Activated naive CD4-positive, alpha-beta T cell treated with anti-CD3 and anti-CD28 coated beads for 36 hours (primary cell): ENCODE data around the gene TNIP1. TPM values are rescaled to one million over a fixed set of nuclear protein-coding genes. Genes with fewer than 3 reads are reported as not detected.
A peak's percentile ranks its signal among the peaks of the same experiment; 100 is the strongest.

Experiments
- CTCF ChIA-PET: fragments of 350-600 bp; sonication (Branson Sonifier 250); formaldehyde crosslinking; loops from one replicate; lab custom pipeline; 2021; ENCODE audit warnings: antibody characterized with exemption; lab: Charles Lee
- DNase-seq: peaks from one replicate; pipeline ENCODE4 v3.0.0-alpha.2; 2020
- H3K27ac Mint-ChIP-seq: one replicate; pipeline ENCODE4 v1.8.0; 2021; ENCODE audit warnings: mild to moderate bottlenecking, mixed read lengths
- H3K27me3 Mint-ChIP-seq: one replicate; pipeline ENCODE4 v1.8.0; 2021; ENCODE audit warnings: low read depth, mixed read lengths
- H3K36me3 Mint-ChIP-seq: one replicate; pipeline ENCODE4 v1.8.0; 2021; ENCODE audit warnings: low read depth, mixed read lengths
- H3K4me1 Mint-ChIP-seq: one replicate; pipeline ENCODE4 v1.8.0; 2021; ENCODE audit warnings: low read depth, mixed read lengths
- H3K4me3 Mint-ChIP-seq: one replicate; pipeline ENCODE4 v1.8.0; 2021; ENCODE audit warnings: mild to moderate bottlenecking, moderate library complexity, mixed read lengths
- H3K9me3 Mint-ChIP-seq: one replicate; pipeline ENCODE4 v1.8.0; 2021; ENCODE audit warnings: mixed read lengths
- intact Hi-C: fragments of 100-400 bp; cut with micrococcal nuclease; formaldehyde crosslinking; loops from one replicate; pipeline ENCODE4 v1.15.1; 2023
- total RNA-seq, 2 experiments: library from RNA; stranded (reverse); gene quantifications; one replicate each; pipeline ENCODE4 v1.2.3, GENCODE V29; 2021

Gene TNIP1
- total RNA-seq, 2 experiments from 2014 or later: 238 to 263 TPM

DNA sequence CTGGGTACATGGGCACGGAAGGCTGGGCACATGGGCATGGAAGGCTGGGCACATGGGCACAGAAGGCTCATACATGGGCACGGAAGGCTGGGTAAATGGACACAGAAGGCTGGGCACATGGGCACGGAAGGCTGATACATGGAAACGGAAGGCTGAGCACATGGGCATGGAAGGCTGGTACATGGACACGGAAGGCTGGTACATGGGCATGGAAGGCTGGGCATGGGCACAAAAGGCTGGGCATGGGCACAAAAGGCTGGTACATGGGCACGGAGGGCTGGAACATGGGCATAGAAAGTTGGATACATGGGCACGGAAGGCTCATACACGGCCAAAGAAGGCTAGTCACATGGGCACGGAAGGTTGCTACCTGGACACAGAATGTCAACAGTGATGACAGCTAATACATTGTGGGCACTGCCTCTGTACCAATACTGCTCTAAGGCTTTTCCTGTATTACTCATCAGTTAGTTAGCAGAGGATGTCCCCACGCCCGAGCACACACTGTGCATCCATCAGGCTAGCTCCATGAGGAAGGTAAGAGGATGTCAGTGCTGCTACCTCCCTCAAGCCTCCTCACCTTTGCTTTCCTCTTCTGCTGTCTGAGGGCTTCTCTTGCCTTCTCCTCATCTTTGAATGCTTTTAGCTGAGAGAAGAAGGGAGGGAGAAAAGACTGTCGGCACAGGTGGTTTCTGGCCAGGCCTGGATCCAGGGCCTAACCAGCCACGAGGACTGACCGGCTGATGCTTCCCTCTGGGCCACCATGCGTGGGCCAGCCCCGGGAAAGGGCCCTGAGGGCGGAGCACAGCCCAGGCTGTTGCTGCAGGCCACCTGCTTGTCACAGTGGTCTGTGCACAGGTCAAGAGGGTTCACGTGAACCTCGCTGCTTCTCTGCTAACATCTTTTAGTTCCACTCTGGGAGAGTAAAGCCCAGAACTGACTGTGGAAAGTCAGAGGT, 46.1 kb downstream of the TNIP1 start:
- CTCF ChIA-PET: interaction anchor here (1.2 to 1.3 kb wide), 2 partner anchors 81 to 91 kb away, joined by 3 to 4 read pairs; no protein-coding TSS in a partner anchor
- Mint-ChIP-seq H3K27ac (no peak overlapping the region), H3K9me3 (no peaks in the 10 kb centered on the region), H3K36me3 (peaks cover 62% of the 10 kb centered on the region), H3K4me1 (peaks cover 10% of the 10 kb centered on the region), H3K27me3 (no peaks in the 10 kb centered on the region), H3K4me3 (no peak overlapping the region)
- intact Hi-C loops: no loop called here
- no peak for DNase-seq

DNA sequence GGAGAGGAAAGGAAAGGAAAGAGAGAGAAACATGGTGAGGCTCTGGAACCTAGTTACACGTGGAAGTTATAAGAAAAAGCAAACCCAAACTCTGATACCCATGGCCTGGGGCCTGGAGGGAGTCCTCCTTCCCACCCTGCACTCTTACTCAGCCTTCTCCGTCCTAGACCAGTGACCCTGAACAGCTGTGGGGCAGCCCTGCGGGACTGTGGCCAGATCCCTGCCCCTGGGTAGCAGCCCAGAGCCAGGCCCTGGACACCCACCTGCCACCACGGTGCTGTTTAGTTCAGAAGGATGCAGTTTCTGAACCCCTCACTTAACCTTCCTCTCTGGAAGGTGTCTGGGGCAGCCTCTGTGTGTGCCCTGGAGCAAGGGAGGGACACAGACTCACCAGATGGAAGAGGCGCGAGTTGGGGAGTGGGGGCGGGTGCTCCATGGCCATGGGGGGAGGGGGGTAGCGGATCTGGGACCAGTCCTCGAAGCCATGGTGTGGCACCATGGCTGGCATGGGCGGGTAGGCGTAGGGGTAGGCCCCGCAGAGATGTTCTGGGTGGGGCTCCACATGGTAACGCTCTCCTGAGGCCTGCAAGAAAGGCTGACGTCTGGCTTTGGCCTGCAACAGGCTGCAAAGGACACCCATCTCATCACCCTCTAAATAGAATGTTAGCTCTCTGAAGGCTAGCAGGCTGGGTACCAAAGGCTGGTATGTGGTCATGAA, 47.5 kb downstream of the TNIP1 start:
- Mint-ChIP-seq H3K36me3 (peaks cover 65% of the 10 kb centered on the region), H3K9me3 (no peaks in the 10 kb centered on the region), H3K4me1 (no peaks in the 10 kb centered on the region), H3K27ac (no peak overlapping the region), H3K4me3 (no peak overlapping the region), H3K27me3 (no peaks in the 10 kb centered on the region)
- no peak for DNase-seq
- CTCF ChIA-PET: interaction anchor here (1.2 to 1.3 kb wide), 2 partner anchors 82 to 93 kb away, joined by 3 to 4 read pairs; no protein-coding TSS in a partner anchor
- intact Hi-C loops: no loop called here

DNA sequence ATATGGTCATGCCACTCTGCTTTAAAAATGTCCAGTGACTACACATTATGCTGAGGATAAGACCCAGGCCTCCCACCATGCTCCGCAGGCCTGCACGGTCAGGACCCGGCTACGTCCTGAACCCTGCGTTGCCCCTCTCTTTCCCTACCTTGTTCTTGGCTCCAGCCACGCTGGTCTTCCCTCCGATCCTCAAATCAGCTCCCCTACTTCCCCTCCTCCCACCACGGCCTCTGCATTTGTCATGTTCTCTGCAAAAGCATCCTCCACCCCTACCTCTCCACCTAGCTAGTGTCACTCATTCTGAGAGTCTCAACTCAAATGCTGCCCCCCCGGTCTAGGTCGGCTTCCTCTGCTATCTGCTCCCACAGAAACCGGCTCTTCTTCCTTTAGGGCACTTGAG, 49.3 kb downstream of the TNIP1 start:
- Mint-ChIP-seq H3K27ac (no peak overlapping the region), H3K4me3 (no peak overlapping the region), H3K36me3 (peaks cover 59% of the 10 kb centered on the region), H3K4me1 (no peaks in the 10 kb centered on the region), H3K9me3 (no peaks in the 10 kb centered on the region), H3K27me3 (no peaks in the 10 kb centered on the region)
- intact Hi-C loops: no loop called here
- DNase-seq: no peak
- CTCF ChIA-PET: interaction anchor here (1.9 kb wide), 1 partner anchor 30 kb away, joined by 4 read pairs; no protein-coding TSS in a partner anchor

DNA sequence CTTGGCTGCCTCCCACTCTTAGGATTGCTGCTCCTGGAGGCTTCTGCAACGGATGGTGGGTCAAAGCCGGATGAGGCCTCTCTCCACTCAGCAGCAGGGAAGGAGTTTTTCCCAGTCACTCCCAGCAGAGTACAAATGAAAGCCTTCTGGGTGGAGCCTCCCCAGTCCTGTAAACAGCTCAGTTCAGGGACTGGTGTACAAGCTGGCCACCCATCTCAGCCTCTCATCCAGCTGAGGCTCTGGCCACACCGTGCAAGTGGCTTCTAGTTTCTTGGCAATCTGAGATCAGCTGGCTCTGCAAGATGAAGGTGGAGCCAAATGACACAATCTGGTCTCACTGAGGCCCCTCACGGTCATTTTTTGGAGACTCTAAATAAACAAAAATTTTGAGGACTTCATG, 50.5 kb downstream of the TNIP1 start:
- no peak overlapping the region for H3K4me3 Mint-ChIP-seq
- intact Hi-C loops: no loop called here
- no peaks in the 10 kb centered on the region for H3K9me3 Mint-ChIP-seq
- no peaks in the 10 kb centered on the region for H3K4me1 Mint-ChIP-seq
- CTCF ChIA-PET: interaction anchor here (0.9 to 1.9 kb wide), 2 partner anchors 9 to 28 kb away, joined by 3 to 4 read pairs; partner anchors contain the start of gene GPX3
- DNase-seq: no peak
- H3K27me3 Mint-ChIP-seq: no peaks in the 10 kb centered on the region
- peaks cover 51% of the 10 kb centered on the region for H3K36me3 Mint-ChIP-seq
- no peak overlapping the region for H3K27ac Mint-ChIP-seq

DNA sequence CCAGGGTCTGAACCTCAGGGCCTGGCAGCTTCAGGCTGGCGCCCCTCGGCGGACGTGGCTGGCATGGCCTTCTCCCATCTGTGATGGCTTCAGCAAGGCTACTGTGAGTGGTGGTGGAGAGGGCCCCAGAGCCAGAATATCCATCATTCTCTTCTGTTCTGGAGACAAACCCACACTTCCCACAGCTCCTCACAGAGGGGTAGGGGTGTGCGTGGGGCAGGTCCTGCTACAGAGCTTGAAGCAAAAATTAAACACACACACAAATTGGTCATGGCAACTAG, 50.8 kb downstream of the TNIP1 start:
- H3K36me3 Mint-ChIP-seq: peaks cover 51% of the 10 kb centered on the region
- CTCF ChIA-PET: interaction anchor here (0.9 to 1.9 kb wide), 2 partner anchors 9 to 28 kb away, joined by 3 to 4 read pairs; partner anchors contain the start of gene GPX3
- intact Hi-C loops: no loop called here

DNA sequence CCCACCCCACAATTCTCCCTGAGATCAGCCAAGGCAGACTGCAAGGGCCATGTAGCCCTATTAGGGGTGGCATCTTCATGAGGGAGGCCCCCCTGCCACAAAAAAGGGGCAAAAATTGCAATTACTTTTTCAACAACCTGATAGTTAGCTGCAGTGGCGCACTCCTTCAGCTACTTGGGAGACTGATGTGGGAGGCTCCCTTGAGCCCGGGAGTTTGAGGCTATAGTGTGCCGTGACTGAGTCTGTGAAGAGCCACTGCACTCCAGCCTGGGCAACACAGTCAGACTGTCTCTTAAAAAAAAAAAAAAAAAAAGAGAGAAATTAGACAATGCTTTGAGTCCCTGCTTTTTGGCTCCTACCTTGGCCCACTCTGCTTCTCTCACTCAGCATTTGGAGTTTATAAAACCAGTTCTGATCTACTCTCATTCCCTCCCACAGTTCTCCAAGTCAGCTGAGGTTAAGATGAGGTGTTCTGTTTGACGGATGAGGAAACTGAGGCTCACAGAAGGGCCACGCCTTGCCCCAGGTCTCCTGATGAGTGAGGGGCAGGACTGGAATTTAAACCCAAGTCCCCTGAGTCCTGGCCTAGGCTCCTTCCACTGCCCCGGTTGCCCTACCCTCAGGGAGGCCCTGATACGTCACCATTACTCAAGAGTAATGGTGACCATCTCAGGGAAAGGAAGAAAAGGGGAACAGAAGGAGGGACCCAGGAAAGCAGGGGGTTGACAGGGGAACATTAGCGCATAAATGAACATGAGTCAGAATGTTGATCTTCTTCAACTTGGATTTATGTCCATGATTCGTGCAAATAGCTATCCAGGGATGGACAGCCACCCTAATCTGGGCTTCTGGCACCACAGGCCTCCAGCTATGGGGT, 51.4 kb downstream of the TNIP1 start:
- Mint-ChIP-seq H3K27ac (no peak overlapping the region), H3K4me1 (no peaks in the 10 kb centered on the region)

More for the DNA sequence above, 50.8 kb downstream of the TNIP1 start:
- DNase-seq: no peak
- Mint-ChIP-seq H3K9me3 (no peaks in the 10 kb centered on the region), H3K27ac (no peak overlapping the region), H3K4me3 (no peak overlapping the region), H3K27me3 (no peaks in the 10 kb centered on the region), H3K4me1 (no peaks in the 10 kb centered on the region)

DNA sequence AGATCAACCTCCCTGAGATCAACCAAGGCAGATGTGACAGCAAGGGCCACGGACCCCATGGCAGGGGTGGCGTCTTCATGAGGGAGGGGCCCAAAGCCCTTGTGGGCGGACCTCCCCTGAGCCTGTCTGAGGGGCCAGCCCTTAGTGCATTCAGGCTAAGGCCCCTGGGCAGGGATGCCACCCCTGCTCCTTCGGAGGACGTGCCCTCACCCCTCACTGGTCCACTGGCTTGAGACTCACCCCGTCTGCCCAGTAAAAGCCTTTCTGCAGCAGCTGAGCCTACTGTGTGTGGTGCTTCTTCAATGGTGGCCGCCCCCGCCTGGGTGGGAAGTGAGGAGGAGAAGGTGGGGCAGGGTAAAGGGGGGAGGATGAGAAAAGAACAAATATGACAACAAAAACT, 52.1 kb downstream of the TNIP1 start:
- H3K36me3 Mint-ChIP-seq: peaks cover 39% of the 10 kb centered on the region

More for the DNA sequence above, 51.4 kb downstream of the TNIP1 start:
- Mint-ChIP-seq H3K9me3 (no peaks in the 10 kb centered on the region), H3K4me3 (no peak overlapping the region), H3K27me3 (no peaks in the 10 kb centered on the region), H3K36me3 (peaks cover 46% of the 10 kb centered on the region)
- DNase-seq: no peak
- CTCF ChIA-PET: interaction anchor here (0.9 to 1.9 kb wide), 2 partner anchors 8 to 27 kb away, joined by 3 to 4 read pairs; partner anchors contain the start of gene GPX3
- intact Hi-C loops: no loop called here

DNA sequence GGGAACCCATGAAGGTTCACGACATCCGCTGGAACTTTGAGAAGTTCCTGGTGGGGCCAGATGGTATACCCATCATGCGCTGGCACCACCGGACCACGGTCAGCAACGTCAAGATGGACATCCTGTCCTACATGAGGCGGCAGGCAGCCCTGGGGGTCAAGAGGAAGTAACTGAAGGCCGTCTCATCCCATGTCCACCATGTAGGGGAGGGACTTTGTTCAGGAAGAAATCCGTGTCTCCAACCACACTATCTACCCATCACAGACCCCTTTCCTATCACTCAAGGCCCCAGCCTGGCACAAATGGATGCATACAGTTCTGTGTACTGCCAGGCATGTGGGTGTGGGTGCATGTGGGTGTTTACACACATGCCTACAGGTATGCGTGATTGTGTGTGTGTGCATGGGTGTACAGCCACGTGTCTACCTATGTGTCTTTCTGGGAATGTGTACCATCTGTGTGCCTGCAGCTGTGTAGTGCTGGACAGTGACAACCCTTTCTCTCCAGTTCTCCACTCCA, 52.8 kb downstream of the TNIP1 start:
- Mint-ChIP-seq H3K4me3 (no peak overlapping the region), H3K27ac (no peak overlapping the region), H3K9me3 (no peaks in the 10 kb centered on the region), H3K36me3 (peaks cover 33% of the 10 kb centered on the region), H3K27me3 (no peaks in the 10 kb centered on the region), H3K4me1 (no peaks in the 10 kb centered on the region)
- CTCF ChIA-PET: no interaction called here
- intact Hi-C loops: no loop called here
- no peak for DNase-seq

More for the DNA sequence above, 52.1 kb downstream of the TNIP1 start:
- H3K27me3 Mint-ChIP-seq: no peaks in the 10 kb centered on the region
- CTCF ChIA-PET: no interaction called here
- no peaks in the 10 kb centered on the region for H3K9me3 Mint-ChIP-seq
- no peak overlapping the region for H3K4me3 Mint-ChIP-seq
- no peak for DNase-seq
- intact Hi-C loops: no loop called here
- H3K27ac Mint-ChIP-seq: no peak overlapping the region
- no peaks in the 10 kb centered on the region for H3K4me1 Mint-ChIP-seq

DNA sequence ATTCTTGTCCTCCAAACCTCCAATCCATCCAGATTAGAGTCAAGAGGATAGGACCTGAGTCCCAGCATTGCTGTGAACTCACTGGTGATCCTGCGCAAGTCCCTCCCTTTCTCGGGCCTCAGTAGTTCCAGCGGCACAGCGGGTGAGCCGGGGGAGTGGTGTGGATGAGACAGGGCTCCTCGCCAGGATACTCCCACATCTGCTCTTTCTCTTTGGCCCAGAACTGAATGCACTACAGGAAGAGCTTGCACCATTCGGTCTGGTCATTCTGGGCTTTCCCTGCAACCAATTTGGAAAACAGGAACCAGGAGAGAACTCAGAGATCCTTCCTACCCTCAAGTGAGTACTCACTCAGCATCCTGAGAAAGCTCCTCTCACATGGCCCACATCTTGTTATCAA, 54.2 kb downstream of the TNIP1 start:
- Mint-ChIP-seq H3K4me1 (no peaks in the 10 kb centered on the region), H3K36me3 (peaks cover 20% of the 10 kb centered on the region), H3K9me3 (no peaks in the 10 kb centered on the region), H3K27ac (peak overlapping the region; percentile 8), H3K4me3 (no peak overlapping the region), H3K27me3 (no peaks in the 10 kb centered on the region)
- CTCF ChIA-PET: no interaction called here
- no peak for DNase-seq
- intact Hi-C loops: no loop called here

DNA sequence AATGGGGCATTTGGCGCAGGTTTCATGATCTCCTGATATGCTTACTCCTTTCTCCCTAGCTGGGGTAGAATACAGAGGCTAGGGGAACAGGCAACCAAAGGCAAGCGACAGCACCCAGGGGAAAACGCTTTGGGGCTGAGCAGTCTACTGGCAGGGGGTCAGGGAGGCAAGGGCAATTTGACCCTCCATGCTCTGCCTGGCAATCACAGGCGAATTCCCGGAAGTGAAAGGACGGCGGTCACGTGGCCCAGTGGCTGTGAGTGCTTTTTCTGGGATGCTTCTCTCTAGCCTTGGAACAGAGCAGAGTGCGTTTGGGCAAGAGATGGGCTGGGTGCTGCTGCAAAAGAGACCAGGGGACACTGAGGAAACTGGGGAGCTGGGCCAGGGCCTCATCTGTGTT, 54.7 kb downstream of the TNIP1 start:
- intact Hi-C loops: no loop called here
- Mint-ChIP-seq H3K27ac (no peak overlapping the region), H3K36me3 (peaks cover 18% of the 10 kb centered on the region), H3K27me3 (peaks cover under 1% of the 10 kb centered on the region), H3K9me3 (no peaks in the 10 kb centered on the region), H3K4me1 (peaks cover 2% of the 10 kb centered on the region), H3K4me3 (no peak overlapping the region)
- no peak for DNase-seq
- CTCF ChIA-PET: no interaction called here

DNA sequence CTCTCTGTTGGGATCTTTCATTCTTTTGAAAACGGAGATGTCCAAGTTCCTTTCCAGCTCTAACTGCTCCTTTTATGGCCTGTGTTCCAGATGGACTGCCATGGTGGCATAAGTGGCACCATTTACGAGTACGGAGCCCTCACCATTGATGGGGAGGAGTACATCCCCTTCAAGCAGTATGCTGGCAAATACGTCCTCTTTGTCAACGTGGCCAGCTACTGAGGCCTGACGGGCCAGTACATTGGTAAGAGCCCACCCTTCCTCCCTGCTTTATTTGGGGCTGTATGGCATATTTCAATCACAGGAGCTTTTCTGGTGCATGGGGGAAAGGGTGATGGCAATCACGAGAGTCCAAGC, 55.6 kb downstream of the TNIP1 start:
- H3K27me3 Mint-ChIP-seq: peaks cover 6% of the 10 kb centered on the region
- no peak overlapping the region for H3K27ac Mint-ChIP-seq
- H3K36me3 Mint-ChIP-seq: peaks cover 17% of the 10 kb centered on the region
- H3K4me3 Mint-ChIP-seq: no peak overlapping the region
- DNase-seq: no peak
- H3K4me1 Mint-ChIP-seq: peaks cover 6% of the 10 kb centered on the region
- no peaks in the 10 kb centered on the region for H3K9me3 Mint-ChIP-seq
- CTCF ChIA-PET: interaction anchor here (1.3 kb wide), 1 partner anchor 140 kb away, joined by 4 read pairs; no protein-coding TSS in a partner anchor
- intact Hi-C loops: no loop called here
